Neural progenitor cell (in vitro differentiated cells): ENCODE results near the gene GMDS.

ENCODE experiments used
- CTCF ChIP-seq: fragments of 200-600 bp; sonication (generic); IDR thresholded peaks from 2 replicates; pipeline ENCODE4 v1.5.1; 2017; ENCODE audit warnings: antibody characterized with exemption, mild to moderate bottlenecking
- EZH2 ChIP-seq: fragments of 200-600 bp; sonication (generic); IDR thresholded peaks from 2 replicates; pipeline ENCODE4 v1.6.1; 2017; ENCODE audit warnings: antibody characterized with exemption, mild to moderate bottlenecking, moderate library complexity
- EZH2phosphoT487 ChIP-seq: fragments of 200-600 bp; sonication (generic); IDR thresholded peaks from 2 replicates; pipeline ENCODE4 v1.6.1; 2017; ENCODE audit warnings: antibody characterized with exemption

GRCh38 chr6:2020909-2021308 is 224.5 kb downstream of the GMDS start:
- TF ChIP-seq CTCF (no peak), EZH2phosphoT487 (no peak), EZH2 (no peak)
